ENCODE data around the gene MACC1.
"Not testable (repeated sequence)": the region's sequence is repeated elsewhere in the genome, so short reads cannot be mapped to it uniquely, and the experiment has no call there.

Gene MACC1

DNA sequence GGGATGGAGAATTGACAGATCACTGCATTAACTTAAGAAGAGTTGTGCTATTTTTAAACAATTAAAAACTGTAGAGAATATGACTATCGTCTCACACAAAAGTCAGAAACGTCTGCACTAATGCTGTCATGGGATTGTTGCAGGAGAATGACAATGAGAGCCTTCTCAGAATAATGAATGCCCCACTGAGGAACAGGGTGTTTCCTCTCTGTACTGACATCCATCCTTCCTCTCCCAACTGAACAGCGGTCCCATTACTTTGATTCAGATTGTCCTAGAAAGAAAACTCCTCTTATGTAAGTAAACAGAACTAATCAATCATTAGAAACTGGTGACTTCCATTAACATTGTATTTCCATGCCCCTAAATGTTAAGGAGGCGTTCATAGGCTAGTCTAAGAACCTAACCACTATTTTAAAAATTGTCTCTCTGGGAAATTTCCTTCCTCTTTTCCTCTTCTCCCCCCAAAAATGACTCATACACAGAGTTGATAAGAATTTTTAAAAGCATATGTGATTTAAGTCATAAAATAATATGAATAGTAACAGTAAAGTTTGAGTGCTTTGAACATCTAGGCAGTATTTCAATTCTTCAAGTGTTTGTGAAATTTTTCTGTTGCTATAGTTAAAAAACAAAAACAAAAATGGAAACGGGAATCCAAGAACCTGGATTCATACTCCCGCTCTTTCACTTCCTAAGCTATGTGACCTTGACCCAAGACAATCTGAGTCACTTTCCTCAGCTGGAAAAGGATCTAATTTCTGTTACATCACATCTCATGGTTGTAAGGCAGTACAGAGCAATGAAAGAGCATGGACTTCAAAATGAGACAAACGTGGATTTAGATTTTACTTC, 12.7 kb upstream of the MACC1 start:
- peak; percentile 50 for DNase-seq

- DNase-seq = no peak
These were observed 11.9 kb upstream of the MACC1 start for GRCh38 chr7:20229081-20229480.

GRCh38 chr7:20228654-20229053, 11.5 kb upstream of the MACC1 start:
- peak; percentile 52 for DNase-seq

DNA sequence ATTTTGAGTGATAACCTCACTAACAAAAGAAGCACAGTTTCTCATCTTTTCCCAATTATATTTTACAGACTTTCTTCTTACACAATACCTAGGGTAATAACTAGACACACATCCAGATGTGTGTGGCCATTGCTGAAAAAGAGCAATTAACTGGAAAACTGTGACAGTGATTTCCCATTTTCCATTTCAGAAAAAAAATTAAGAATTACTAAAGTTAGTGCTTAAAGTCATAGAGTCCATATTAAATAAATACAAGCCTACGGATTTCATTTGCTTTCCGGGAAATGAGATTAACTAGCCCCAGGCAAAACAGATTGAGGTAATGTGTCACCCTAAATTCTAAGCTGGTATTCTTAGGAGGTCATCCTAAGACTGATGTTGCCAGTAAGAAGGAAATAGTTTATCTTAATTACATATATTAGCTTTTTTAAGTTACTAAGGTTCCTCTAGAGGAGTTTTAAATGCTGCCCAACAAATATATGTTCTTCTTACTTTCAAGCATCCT, 10.2 kb upstream of the MACC1 start:
- no peak for DNase-seq

DNA sequence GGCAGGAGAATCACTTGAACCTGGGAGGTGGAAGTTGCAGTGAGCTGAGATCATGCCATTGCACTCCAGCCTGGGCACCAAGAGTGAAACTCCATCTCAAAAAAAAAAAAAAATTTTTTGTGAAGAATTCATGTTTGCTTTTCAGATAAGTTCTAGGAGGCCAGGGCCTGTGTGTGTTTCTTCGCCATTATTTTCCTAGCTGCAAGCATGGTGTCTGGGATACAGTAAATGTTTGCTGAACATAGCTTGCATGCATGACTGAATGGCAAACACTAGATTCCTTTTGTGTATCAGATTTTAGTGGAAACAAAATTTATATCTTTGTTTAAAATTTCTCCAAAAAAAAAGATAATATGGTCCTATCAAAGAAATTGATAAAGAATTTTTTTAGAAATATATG, 9.7 kb upstream of the MACC1 start:
- peak; percentile 90 for DNase-seq

- no peak for DNase-seq
These were observed 8.2 kb upstream of the MACC1 start for GRCh38 chr7:20225384-20225783.

DNA sequence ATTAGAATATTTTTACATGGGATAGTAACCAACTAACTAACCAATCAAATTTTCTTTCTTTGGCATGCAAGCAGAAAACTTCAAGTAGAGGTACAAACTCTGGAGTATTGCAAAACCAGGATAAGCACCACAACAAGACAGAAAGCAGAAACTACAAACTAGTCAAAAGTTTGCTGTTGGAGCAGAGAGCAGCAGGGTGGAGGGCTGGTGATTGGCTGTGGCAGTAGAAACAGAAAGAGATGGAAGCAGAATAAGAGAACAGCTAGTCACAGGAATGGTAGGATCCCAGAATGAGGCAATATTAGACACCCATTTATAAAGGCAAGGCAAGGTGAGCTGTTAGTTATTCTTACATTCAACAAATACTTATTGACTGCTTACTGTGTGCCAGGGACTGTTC, 6.8 kb upstream of the MACC1 start:
- DNase-seq = no peak

- no peak for DNase-seq
These were observed 6.2 kb upstream of the MACC1 start for GRCh38 chr7:20223356-20223755.

GRCh38 chr7:20222219-20222828, 5.1 kb upstream of the MACC1 start:
- no peak for DNase-seq

DNA sequence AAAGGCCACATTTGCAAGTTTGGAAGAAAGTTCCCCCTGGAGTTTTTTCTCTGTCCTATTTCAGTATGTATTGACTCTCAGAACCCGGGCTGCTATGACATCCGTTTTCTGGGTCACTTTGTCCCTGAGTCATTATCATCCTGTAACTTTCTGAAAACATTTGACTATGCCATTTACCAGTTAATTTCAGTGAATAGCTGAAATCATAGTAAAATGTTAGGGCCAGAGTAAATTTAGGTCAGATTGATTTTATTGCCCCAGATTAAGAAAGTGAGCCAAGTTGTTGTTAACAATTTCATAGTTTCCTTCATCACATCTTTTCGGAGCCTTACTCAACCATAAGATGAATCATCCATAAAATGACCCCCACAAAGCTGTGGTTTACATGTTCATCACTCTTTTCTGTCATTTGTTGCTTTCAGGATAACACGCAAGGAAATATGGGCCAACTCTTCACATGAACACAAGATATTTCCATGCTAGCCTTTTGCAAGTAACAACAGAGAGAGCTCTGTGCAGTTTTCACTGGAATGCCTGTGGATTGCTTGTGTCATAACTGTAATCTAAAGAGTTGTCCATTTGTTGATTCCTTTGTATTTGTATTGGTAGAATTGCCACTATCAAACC, 3.9 kb upstream of the MACC1 start:
- DNase-seq = peak; percentile 79

- DNase-seq = peak; percentile 81
These were observed 3.1 kb upstream of the MACC1 start for GRCh38 chr7:20220293-20220761.

- peak; percentile 100 for DNase-seq
These were observed 2.5 kb upstream of the MACC1 start for GRCh38 chr7:20219446-20220292.

GRCh38 chr7:20219062-20219445, 1.9 kb upstream of the MACC1 start:
- peak; percentile 76 for DNase-seq

GRCh38 chr7:20218279-20218678, 1.1 kb upstream of the MACC1 start:
- DNase-seq = peak; percentile 90

DNA sequence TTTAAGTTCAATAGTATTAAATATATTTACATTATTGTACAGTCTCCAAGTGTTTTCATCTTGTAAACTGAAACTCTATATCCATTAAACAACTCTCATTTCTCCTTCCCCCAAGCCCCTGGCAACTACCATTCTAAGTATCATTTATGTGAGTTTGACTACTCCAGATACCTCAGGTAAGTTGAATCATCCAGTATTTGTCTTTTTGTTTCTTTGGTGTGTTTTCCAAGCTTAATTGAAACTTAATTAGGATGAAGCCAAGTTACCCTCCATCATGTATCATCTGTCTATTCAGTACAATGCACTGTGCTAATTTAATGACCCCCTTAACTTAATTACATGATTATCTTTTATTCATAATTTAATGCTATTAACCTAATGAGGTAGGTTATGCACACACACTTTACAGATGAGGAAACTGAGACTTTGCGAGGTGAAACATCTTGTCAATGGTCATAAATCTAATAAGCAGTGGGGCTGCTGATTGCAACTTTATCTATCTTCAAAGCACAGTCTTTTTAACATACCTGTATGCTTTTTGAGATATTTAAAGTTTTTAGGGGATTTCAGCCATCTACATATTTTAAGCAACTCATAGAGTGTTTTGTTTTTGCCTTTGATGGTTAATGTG, 663 bp downstream of the MACC1 start:
- DNase-seq = peak; percentile 78

DNA sequence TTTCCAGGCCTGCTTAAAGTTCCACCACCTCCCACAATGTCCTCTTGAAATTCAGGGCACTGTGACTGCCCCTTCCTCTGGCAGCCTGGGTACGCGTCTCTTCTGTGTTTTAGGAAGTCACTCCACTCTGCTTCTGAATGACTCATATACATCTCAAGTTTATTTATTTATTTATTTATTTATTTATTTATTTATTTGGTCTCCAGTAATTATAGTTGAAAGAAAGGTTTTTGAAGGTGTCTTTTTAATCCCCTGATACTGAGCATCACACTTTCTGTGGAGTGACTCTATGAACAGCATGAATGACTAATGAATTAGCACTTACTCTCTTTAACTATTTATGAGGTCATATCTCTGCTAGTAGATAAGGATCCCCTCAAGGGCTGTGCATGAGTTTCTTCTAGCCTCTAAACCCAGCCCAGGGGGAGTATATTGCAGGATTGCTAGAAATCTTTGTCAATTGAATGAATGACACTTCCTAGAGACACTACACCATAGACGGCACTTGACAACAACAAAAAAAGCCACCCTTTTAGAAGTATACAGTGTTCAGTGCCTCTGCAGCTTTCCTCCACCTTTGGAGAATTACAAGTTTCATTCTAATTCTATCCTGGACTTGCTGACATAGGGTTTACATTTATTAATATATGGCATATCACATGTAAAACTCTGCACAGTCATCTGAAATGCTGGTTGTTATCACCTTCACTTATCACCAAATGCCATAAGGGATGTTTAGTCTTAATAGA, 2.1 kb downstream of the MACC1 start:
- DNase-seq = peak; percentile 94

- DNase-seq = peak; percentile 52
These were observed 3.1 kb downstream of the MACC1 start for GRCh38 chr7:20214132-20214531.

GRCh38 chr7:20213378-20213777, 3.8 kb downstream of the MACC1 start:
- DNase-seq = no peak

DNA sequence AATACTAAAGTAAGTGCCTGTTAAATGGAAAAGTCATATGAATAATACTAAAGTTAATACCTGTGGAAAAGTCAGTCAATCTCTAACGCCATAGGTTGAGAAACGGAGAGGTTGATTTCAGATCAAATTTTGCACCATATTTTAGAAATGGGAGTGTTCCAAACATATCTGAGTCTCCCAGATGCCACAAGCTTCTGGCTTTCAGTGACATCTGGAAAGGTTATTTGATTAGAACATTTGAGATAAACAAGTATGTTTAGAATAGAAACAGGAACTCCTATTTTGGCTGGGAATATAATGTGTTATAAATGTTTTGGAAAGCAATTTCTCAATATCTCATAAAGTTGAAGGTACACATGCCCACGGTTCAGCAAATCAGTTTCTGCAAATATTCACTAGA, 5.8 kb downstream of the MACC1 start:
- DNase-seq = no peak

GRCh38 chr7:20208651-20209307, 8.4 kb downstream of the MACC1 start:
- peak; percentile 56 for DNase-seq

DNA sequence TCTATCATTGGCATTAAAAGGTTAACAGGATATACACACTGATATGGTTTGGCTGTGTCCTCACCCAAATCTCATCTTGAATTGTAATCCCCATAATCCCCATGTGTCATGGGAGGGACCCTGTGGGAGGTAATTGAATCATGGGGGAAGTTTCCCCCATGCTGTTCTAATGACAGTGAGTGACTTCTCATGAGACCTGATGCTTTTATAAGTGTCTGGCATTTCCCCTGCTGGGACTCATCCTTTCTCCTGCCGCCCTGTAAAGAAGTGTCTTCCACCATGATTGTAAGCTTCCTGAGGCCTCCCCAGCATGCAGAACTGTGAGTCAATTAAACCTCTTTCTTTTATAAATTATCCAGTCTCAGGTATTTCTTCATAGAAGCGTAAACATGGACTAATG, 9.4 kb downstream of the MACC1 start:
- DNase-seq = not testable (repeated sequence)
